Upper lobe of left lung (tissue), 6 donors: ENCODE measurements around the gene QKI. TPM values are rescaled to one million over a fixed set of nuclear protein-coding genes. Genes with fewer than 3 reads are reported as not detected.

Source experiments
- ATAC-seq, 2 donors: fragments of 200-7000 bp; cut with Tn5 transposase; one replicate each; pipeline ENCODE4 v1.9.1; 2022; ENCODE audit warnings: mild to moderate bottlenecking in 2 of 2, moderate library complexity in 2 of 2; ENCODE audit not compliant: low FRiP score in 2 of 2
- DNase-seq, 2 donors: peaks; one replicate each; pipeline ENCODE4 v3.0.0-alpha.2; 2019 to 2020
- H3K27ac ChIP-seq, 4 donors: fragments of 200-600 bp; sonication (generic); one replicate each; pipeline ENCODE4 v1.5.1; 2016 to 2019
- H3K27me3 ChIP-seq, 4 donors: fragments of 200-600 bp; sonication (generic); one replicate each; pipeline ENCODE4 v1.5.1; 2017 to 2019
- H3K36me3 ChIP-seq, 4 donors: fragments of 200-600 bp; sonication (generic); one replicate each; pipeline ENCODE4 v1.5.1; 2016 to 2019
- H3K4me1 ChIP-seq, 4 donors: fragments of 200-600 bp; sonication (generic); one replicate each; pipeline ENCODE4 v1.5.1; 2018 to 2019
- H3K4me3 ChIP-seq, 4 donors: fragments of 200-600 bp; sonication (generic); one replicate each; pipeline ENCODE4 v1.5.1; 2017 to 2019; ENCODE audit warnings: mild to moderate bottlenecking in 2 of 4, moderate library complexity in 1 of 4
- H3K9me3 ChIP-seq, 4 donors: fragments of 200-600 bp; sonication (generic); one replicate each; pipeline ENCODE4 v1.5.1; 2018 to 2019
- EP300 ChIP-seq, 4 donors: sonication (generic); formaldehyde crosslinking; IDR thresholded peaks; one replicate each; pipeline ENCODE4 v1.5.1; 2017; ENCODE audit warnings: antibody characterized with exemption in 4 of 4, control low read depth in 2 of 4
- POLR2A ChIP-seq, 4 donors: fragments of 450-650 bp; IDR thresholded peaks; one replicate each; pipeline ENCODE4 v1.5.1; 2016 to 2017; ENCODE audit warnings: antibody characterized with exemption in 4 of 4, mild to moderate bottlenecking in 2 of 4
- POLR2AphosphoS5 ChIP-seq, 2 donors: sonication (generic); formaldehyde crosslinking; IDR thresholded peaks; one replicate each; pipeline ENCODE4 v1.5.1; 2017; ENCODE audit warnings: antibody characterized with exemption in 2 of 2
- WGBS, 2 donors: methylation state at CpG; one replicate each; pipeline ENCODE4 v1.1.5; 2017 to 2018; 5-methylcytosine and 5-hydroxymethylcytosine counted together
- total RNA-seq, 6 donors: library from RNA; depleted of rRNA in 4 of 6; stranded (reverse); fragments of >200 nt in 4 of 6; gene quantifications; one replicate each; pipeline versions ENCODE4 v1.1.0 to v1.2.1, GENCODE V29; 2016 to 2021
- TF ChIP-seq, protein P1 (sequence below), 6 experiments: fragments of 450-650 bp in 4 of 6; fragments of 200-600 bp in 2 of 6; sonication (generic) in 2 of 6; IDR thresholded peaks; one replicate each; pipeline ENCODE4 v1.5.1; 2016 to 2019; ENCODE audit warnings: antibody characterized with exemption in 6 of 6
- donor health status: DM: no; HTN: no; CAD: no; lungs with moderate emphysema.
- donor health status: DM: no; HTN: yes; CAD: no; lungs with severe emphysema.

QKI gene
- total RNA-seq, 6 donors from 2014 or later, result 181 to 273 (median 226) TPM

DNA sequence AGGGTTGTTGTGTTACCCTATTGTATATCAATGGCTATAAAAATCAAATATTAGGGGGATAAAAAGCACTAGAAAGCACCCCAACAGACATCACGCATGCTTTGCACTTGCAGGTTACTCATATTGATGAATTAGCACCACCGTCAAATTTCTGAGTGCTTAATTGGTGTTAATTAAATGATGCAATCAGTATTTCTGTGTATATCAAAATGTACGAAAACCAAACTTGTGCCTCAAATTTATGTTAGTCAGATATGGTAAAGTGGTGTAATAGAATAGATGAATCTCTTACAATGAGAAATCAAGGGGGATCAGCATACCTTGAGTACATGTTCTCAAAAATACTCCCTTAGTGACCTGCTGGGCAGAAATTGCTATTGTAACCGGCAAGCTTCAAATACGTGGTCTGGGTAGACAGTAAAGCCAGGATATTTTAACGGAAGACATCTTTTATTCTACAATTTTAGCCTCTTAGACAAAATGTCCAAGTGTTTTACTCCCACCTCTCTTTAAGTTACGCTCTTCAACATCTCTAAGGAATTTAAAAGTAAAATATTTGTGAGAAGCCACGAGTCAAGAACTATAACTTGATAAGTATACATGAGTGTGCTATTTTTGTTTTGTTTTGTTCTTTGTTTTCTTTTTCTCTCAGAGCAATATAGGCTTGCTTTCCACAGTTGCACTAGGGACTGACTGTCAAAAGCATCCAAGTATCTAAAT, 166.0 kb downstream of the QKI start:
- H3K4me3 ChIP-seq, result no peak overlapping the region
- TF ChIP-seq EP300 (IDR thresholded peaks at IDR 0.05) (no peak), POLR2A (IDR thresholded peaks at IDR 0.05) (no peak)
- TF ChIP-seq, protein P1, sequence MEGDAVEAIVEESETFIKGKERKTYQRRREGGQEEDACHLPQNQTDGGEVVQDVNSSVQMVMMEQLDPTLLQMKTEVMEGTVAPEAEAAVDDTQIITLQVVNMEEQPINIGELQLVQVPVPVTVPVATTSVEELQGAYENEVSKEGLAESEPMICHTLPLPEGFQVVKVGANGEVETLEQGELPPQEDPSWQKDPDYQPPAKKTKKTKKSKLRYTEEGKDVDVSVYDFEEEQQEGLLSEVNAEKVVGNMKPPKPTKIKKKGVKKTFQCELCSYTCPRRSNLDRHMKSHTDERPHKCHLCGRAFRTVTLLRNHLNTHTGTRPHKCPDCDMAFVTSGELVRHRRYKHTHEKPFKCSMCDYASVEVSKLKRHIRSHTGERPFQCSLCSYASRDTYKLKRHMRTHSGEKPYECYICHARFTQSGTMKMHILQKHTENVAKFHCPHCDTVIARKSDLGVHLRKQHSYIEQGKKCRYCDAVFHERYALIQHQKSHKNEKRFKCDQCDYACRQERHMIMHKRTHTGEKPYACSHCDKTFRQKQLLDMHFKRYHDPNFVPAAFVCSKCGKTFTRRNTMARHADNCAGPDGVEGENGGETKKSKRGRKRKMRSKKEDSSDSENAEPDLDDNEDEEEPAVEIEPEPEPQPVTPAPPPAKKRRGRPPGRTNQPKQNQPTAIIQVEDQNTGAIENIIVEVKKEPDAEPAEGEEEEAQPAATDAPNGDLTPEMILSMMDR (IDR thresholded peaks at IDR 0.05), result no peak
- H3K36me3 ChIP-seq, result peaks cover 0 to 3% (median 0%) of the 10 kb centered on the region in 4 donors
- H3K9me3 ChIP-seq, result no peaks in the 10 kb centered on the region
- DNase-seq, result no peak
- H3K4me1 ChIP-seq, result peaks cover 3 to 17% (median 12%) of the 10 kb centered on the region in 4 donors
- ATAC-seq, result no peak
- H3K27me3 ChIP-seq, result no peaks in the 10 kb centered on the region
- 65 to 66% methylated on average over 8 of the region's 8 CpGs for WGBS, 2 donors
- no peak overlapping the region for H3K27ac ChIP-seq

- TF ChIP-seq EP300 (IDR thresholded peaks at IDR 0.05) (no peak), POLR2A (IDR thresholded peaks at IDR 0.05) (no peak), POLR2AphosphoS5 (IDR thresholded peaks at IDR 0.05) (no peak)
- TF ChIP-seq, protein P1 (IDR thresholded peaks at IDR 0.05), result no peak
- no peaks in the 10 kb centered on the region for H3K27me3 ChIP-seq
- H3K9me3 ChIP-seq, result no peaks in the 10 kb centered on the region
- no peak for DNase-seq
- no peak overlapping the region for H3K27ac ChIP-seq
- H3K4me1 ChIP-seq, result peaks cover 12 to 32% (median 20%) of the 10 kb centered on the region in 4 donors
- no peak for ATAC-seq
- WGBS, 2 donors, result 74 to 76% methylated on average over 7 of the region's 7 CpGs
- H3K36me3 ChIP-seq, result no peaks in the 10 kb centered on the region
- H3K4me3 ChIP-seq, result no peak overlapping the region
Measured at GRCh38 chr6:163583558-163583957, 169.0 kb downstream of the QKI start.

GRCh38 chr6:163585932-163586437, 171.5 kb downstream of the QKI start:
- peak in 1 of 2 donors; percentile 57 for DNase-seq
- TF ChIP-seq, protein P1 (IDR thresholded peaks at IDR 0.05), result no peak
- peak in 1 of 4 donors; percentile 15 for TF ChIP-seq EP300 (IDR thresholded peaks at IDR 0.05)
- TF ChIP-seq POLR2A (IDR thresholded peaks at IDR 0.05), result no peak
- TF ChIP-seq POLR2AphosphoS5 (IDR thresholded peaks at IDR 0.05), result peak; percentile 38 to 39
- peak in 1 of 2 donors; percentile 94 for ATAC-seq
- no peak overlapping the region for H3K4me3 ChIP-seq
- no peak overlapping the region for H3K27ac ChIP-seq
- H3K4me1 ChIP-seq, result peaks cover 0 to 32% (median 12%) of the 10 kb centered on the region in 4 donors
- no peaks in the 10 kb centered on the region for H3K27me3 ChIP-seq
- 41 to 50% methylated on average over 8 of the region's 8 CpGs for WGBS, 2 donors
- peaks cover 0 to 11% (median 0%) of the 10 kb centered on the region in 4 donors for H3K9me3 ChIP-seq
- H3K36me3 ChIP-seq, result no peaks in the 10 kb centered on the region

- Histone ChIP-seq H3K27me3 (no peaks in the 10 kb centered on the region), H3K4me1 (peaks cover 0 to 32% (median 12%) of the 10 kb centered on the region in 4 donors), H3K27ac (no peak overlapping the region), H3K9me3 (peaks cover 0 to 13% (median 0%) of the 10 kb centered on the region in 4 donors), H3K4me3 (no peak overlapping the region), H3K36me3 (no peaks in the 10 kb centered on the region)
- TF ChIP-seq, protein P1 (IDR thresholded peaks at IDR 0.05), result no peak
- TF ChIP-seq POLR2AphosphoS5 (IDR thresholded peaks at IDR 0.05) (no peak), EP300 (IDR thresholded peaks at IDR 0.05) (no peak), POLR2A (IDR thresholded peaks at IDR 0.05) (no peak)
- DNase-seq (no peak), ATAC-seq (no peak)
- WGBS, 2 donors, result 77 to 85% methylated on average over 6 of the region's 6 CpGs
Measured at GRCh38 chr6:163586888-163587287, 172.4 kb downstream of the QKI start.
